H9 (cell line): Measurements from ENCODE around the gene PHKG2. TPM values are rescaled to one million over a fixed set of nuclear protein-coding genes. Genes with fewer than 3 reads are reported as not detected.

Experiments
- DNase-seq: peaks from one replicate; pipeline ENCODE4 v3.0.0-alpha.2; 2017
- H2AFZ ChIP-seq: one replicate; pipeline ENCODE4 v1.6.1; 2013; ENCODE audit warnings: mild to moderate bottlenecking, low read length, control low read depth, moderate library complexity
- H2AK5ac ChIP-seq: 2 replicates; pipeline ENCODE4 v1.6.1; 2013; ENCODE audit warnings: low read length, control low read depth, mixed read lengths; ENCODE audit not compliant: insufficient read length
- H2BK120ac ChIP-seq: one replicate; pipeline ENCODE4 v1.6.1; 2013; ENCODE audit warnings: low read depth, mild to moderate bottlenecking, low read length, control low read depth, inconsistent platforms; ENCODE audit not compliant: poor library complexity, severe bottlenecking
- H2BK12ac ChIP-seq: 2 replicates; pipeline ENCODE4 v1.6.1; 2013; ENCODE audit warnings: low read length, control low read depth, mixed read lengths, low read depth; ENCODE audit not compliant: insufficient read length
- H2BK15ac ChIP-seq: 2 replicates; pipeline ENCODE4 v1.6.1; 2013; ENCODE audit warnings: low read depth, low read length, control low read depth
- H2BK20ac ChIP-seq: one replicate; pipeline ENCODE4 v1.6.1; 2013; ENCODE audit warnings: low read depth, mild to moderate bottlenecking, low read length, control low read depth, inconsistent platforms; ENCODE audit not compliant: poor library complexity, severe bottlenecking
- H2BK5ac ChIP-seq: 2 replicates; pipeline ENCODE4 v1.6.1; 2013; ENCODE audit warnings: low read length, control low read depth, mixed read lengths; ENCODE audit not compliant: insufficient read length
- H3K14ac ChIP-seq: 2 replicates; pipeline ENCODE4 v1.6.1; 2013; ENCODE audit warnings: low read length, control low read depth; ENCODE audit not compliant: insufficient read depth
- H3K18ac ChIP-seq: 2 replicates; pipeline ENCODE4 v1.6.1; 2013; ENCODE audit warnings: low read depth, mild to moderate bottlenecking, mixed read lengths, low read length, control low read depth; ENCODE audit not compliant: insufficient read length
- H3K23ac ChIP-seq: 2 replicates; pipeline ENCODE4 v1.6.1; 2013; ENCODE audit warnings: low read length, control low read depth, mixed read lengths, low read depth; ENCODE audit not compliant: insufficient read length
- H3K23me2 ChIP-seq: 2 replicates; pipeline ENCODE4 v1.6.1; 2013; ENCODE audit warnings: low read depth, mild to moderate bottlenecking, mixed read lengths, low read length, control low read depth; ENCODE audit not compliant: insufficient read length, poor library complexity, severe bottlenecking
- H3K27ac ChIP-seq: 2 replicates; pipeline ENCODE4 v1.5.1; 2013; ENCODE audit warnings: low read length, control low read depth, mixed read lengths, low read depth; ENCODE audit not compliant: insufficient read length
- H3K27me3 ChIP-seq: 2 replicates; pipeline ENCODE4 v1.6.1; 2013; ENCODE audit warnings: low read length, control low read depth, inconsistent platforms; ENCODE audit not compliant: insufficient read depth
- H3K4ac ChIP-seq: 2 replicates; pipeline ENCODE4 v1.6.1; 2013; ENCODE audit warnings: low read depth, mild to moderate bottlenecking, control low read depth, inconsistent platforms, low read length, moderate library complexity
- H3K4me1 ChIP-seq: 2 replicates; pipeline ENCODE4 v1.6.1; 2013; ENCODE audit warnings: low read length, control low read depth, inconsistent platforms; ENCODE audit not compliant: insufficient read depth
- H3K4me2 ChIP-seq: 2 replicates; pipeline ENCODE4 v1.6.1; 2013; ENCODE audit warnings: low read length, control low read depth, mixed read lengths; ENCODE audit not compliant: insufficient read length, insufficient read depth
- H3K56ac ChIP-seq: 2 replicates; pipeline ENCODE4 v1.6.1; 2013; ENCODE audit warnings: low read depth, mild to moderate bottlenecking, mixed read lengths, low read length, control low read depth; ENCODE audit not compliant: insufficient read length
- H3K79me1 ChIP-seq: 2 replicates; pipeline ENCODE4 v1.6.1; 2013; ENCODE audit warnings: low read depth, mild to moderate bottlenecking, moderate library complexity, low read length, control low read depth, inconsistent platforms; ENCODE audit not compliant: insufficient read depth, poor library complexity, severe bottlenecking
- H3K79me2 ChIP-seq: 2 replicates; pipeline ENCODE4 v1.6.1; 2013; ENCODE audit warnings: low read length, control low read depth, inconsistent platforms; ENCODE audit not compliant: insufficient read depth
- H3K9ac ChIP-seq: 2 replicates; pipeline ENCODE4 v1.6.1; 2013; ENCODE audit warnings: low read length, control low read depth, mixed read lengths; ENCODE audit not compliant: insufficient read length; ENCODE audit errors: extremely low read depth
- H3K9me3 ChIP-seq: one replicate; pipeline ENCODE4 v1.6.1; 2013; ENCODE audit warnings: low read depth, low read length, inconsistent platforms; ENCODE audit not compliant: control insufficient read depth
- H3T11ph ChIP-seq: one replicate; pipeline ENCODE4 v1.6.1; 2013; ENCODE audit warnings: mild to moderate bottlenecking, low read length, control low read depth, inconsistent platforms
- H4K20me1 ChIP-seq: one replicate; pipeline ENCODE4 v1.6.1; 2013; ENCODE audit not compliant: control insufficient read depth, insufficient read length, insufficient read depth
- H4K5ac ChIP-seq: 2 replicates; pipeline ENCODE4 v1.6.1; 2013; ENCODE audit warnings: low read depth, mild to moderate bottlenecking, mixed read lengths, low read length, control low read depth; ENCODE audit not compliant: insufficient read length
- H4K8ac ChIP-seq: replicated peaks from 2 replicates; pipeline ENCODE4 v1.6.1; 2013; ENCODE audit warnings: low read length, control low read depth, mixed read lengths, low read depth; ENCODE audit not compliant: insufficient read length
- H4K91ac ChIP-seq: 2 replicates; pipeline ENCODE4 v1.6.1; 2013; ENCODE audit warnings: low read depth, mild to moderate bottlenecking, moderate library complexity, mixed read lengths, low read length, control low read depth; ENCODE audit not compliant: insufficient read length
- H3K27ac Mint-ChIP-seq, 3 experiments: 2 replicates in 2 of 3; 3 replicates in 1 of 3; pipeline ENCODE4 v1.8.0; 2020 to 2021; ENCODE audit warnings: mixed read lengths in 3 of 3, mild to moderate bottlenecking in 1 of 3, moderate library complexity in 1 of 3
- H3K27me3 Mint-ChIP-seq: 2 replicates; pipeline ENCODE4 v1.8.0; 2021; ENCODE audit warnings: low read depth, mild to moderate bottlenecking, moderate library complexity, mixed read lengths
- H3K36me3 Mint-ChIP-seq, 3 experiments: 2 replicates in 2 of 3; 3 replicates in 1 of 3; pipeline ENCODE4 v1.8.0; 2020 to 2021; ENCODE audit warnings: low read depth in 3 of 3, mixed read lengths in 3 of 3; ENCODE audit not compliant: insufficient read depth in 1 of 3
- H3K4me1 Mint-ChIP-seq, 2 experiments: 2 replicates each; pipeline ENCODE4 v1.8.0; 2020; ENCODE audit warnings: mixed read lengths in 2 of 2
- H3K4me3 Mint-ChIP-seq, 2 experiments: 2 replicates in 1 of 2; 3 replicates in 1 of 2; pipeline ENCODE4 v1.8.0; 2020 to 2021; ENCODE audit warnings: mild to moderate bottlenecking in 2 of 2, mixed read lengths in 2 of 2, moderate library complexity in 1 of 2
- H3K9me3 Mint-ChIP-seq, 2 experiments: 2 replicates in 1 of 2; 3 replicates in 1 of 2; pipeline ENCODE4 v1.8.0; 2020; ENCODE audit warnings: mild to moderate bottlenecking in 2 of 2, mixed read lengths in 2 of 2, moderate library complexity in 1 of 2
- WGBS: extraction: QIAGEN DNeasy Blood & Tissue Kit; methylation state at CpG from one replicate; pipeline ENCODE4 v1.1.7; 2013; ENCODE audit warnings: missing lambda C conversion rate, low lambda C conversion rate, mixed read lengths; ENCODE audit not compliant: insufficient read length; ENCODE audit errors: extremely low coverage; 5-methylcytosine and 5-hydroxymethylcytosine counted together
- total RNA-seq: library from RNA; stranded (reverse); gene quantifications from 2 replicates; pipeline ENCODE4 v1.2.1, GENCODE V29; 2021
- TF ChIP-seq, protein P1 (sequence below): fragments of 200-600 bp; sonication (generic); conservative IDR thresholded peaks from 3 replicates; pipeline ENCODE4 v1.8.0; 2021; ENCODE audit warnings: antibody characterized with exemption, mild to moderate bottlenecking

Gene PHKG2
- total RNA-seq, 1 experiment from 2014 or later: 46.6 TPM

DNA sequence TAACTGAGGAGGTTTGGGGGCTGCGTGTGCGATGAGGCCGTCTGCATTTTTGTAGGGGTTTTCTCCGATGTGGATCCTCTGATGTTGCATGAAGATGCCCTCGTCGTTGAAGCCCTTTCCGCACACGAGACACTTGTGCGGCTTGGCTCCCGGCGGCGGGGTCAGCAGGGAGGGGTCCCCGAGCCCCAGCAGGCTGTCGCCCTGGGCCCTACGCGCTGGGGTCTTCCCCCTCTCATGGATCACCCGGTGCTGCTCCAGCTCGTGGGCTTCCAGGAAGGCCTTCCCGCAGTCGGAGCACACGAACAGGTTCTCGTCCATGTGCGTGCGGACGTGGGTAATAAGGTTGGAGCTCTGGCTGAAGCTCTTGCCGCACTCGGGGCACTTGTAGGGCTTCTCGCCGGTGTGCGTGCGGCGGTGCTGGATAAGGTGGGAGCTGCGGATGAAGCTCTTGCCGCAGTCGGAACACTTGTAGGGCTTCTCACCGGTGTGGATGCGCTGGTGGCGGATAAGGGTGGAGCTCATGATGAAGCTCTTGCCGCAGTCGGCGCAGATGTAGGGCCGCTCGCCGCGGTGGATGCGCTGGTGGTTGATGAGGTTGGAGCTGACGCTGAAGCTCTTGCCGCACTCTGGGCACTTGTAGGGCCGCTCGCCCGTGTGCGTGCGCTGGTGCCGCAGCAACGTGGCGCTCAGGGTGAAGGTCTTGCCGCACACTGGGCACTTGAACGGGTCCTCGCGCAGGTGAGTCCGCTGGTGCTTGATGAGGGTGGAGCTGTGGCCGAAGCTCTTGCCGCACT is 34.5 kb downstream of the PHKG2 start:
- Histone ChIP-seq H2BK15ac (no peak overlapping the region), H3K18ac (no peak overlapping the region), H3K9ac (no peak overlapping the region), H3K23ac (no peak overlapping the region), H4K91ac (no peak overlapping the region), H3K79me2 (peaks cover 3% of the 10 kb centered on the region; the same call in 1 of the 2 replicates), H3K14ac (no peak overlapping the region), H3K79me1 (peaks cover 5% of the 10 kb centered on the region), H2BK20ac (no peak overlapping the region), H3K27me3 (no peaks in the 10 kb centered on the region), H2AFZ (no peak overlapping the region), H4K8ac (no peak overlapping the region), H3T11ph (no peak overlapping the region), H3K56ac (no peak overlapping the region), H3K4ac (no peak overlapping the region), H2BK12ac (no peak overlapping the region), H2BK120ac (no peak overlapping the region), H2AK5ac (no peak overlapping the region), H3K9me3 (no peaks in the 10 kb centered on the region), H3K23me2 (peaks cover 10% of the 10 kb centered on the region), H4K20me1 (peaks cover 3% of the 10 kb centered on the region), H4K5ac (no peak overlapping the region), H3K27ac (no peak overlapping the region), H3K4me2 (no peak overlapping the region), H2BK5ac (no peak overlapping the region), H3K4me1 (no peaks in the 10 kb centered on the region)
- no CpG with 5 or more reads among the region's 63 CpGs for WGBS
- H3K27ac Mint-ChIP-seq: no peak overlapping the region
- no peaks in the 10 kb centered on the region for H3K27me3 Mint-ChIP-seq
- no peak overlapping the region for H3K4me3 Mint-ChIP-seq
- no peaks in the 10 kb centered on the region for H3K9me3 Mint-ChIP-seq
- H3K36me3 Mint-ChIP-seq: peaks cover 14 to 36% (median 26%) of the 10 kb centered on the region in 3 experiments; a peak in 6 of 7 replicates
- TF ChIP-seq, protein P1, sequence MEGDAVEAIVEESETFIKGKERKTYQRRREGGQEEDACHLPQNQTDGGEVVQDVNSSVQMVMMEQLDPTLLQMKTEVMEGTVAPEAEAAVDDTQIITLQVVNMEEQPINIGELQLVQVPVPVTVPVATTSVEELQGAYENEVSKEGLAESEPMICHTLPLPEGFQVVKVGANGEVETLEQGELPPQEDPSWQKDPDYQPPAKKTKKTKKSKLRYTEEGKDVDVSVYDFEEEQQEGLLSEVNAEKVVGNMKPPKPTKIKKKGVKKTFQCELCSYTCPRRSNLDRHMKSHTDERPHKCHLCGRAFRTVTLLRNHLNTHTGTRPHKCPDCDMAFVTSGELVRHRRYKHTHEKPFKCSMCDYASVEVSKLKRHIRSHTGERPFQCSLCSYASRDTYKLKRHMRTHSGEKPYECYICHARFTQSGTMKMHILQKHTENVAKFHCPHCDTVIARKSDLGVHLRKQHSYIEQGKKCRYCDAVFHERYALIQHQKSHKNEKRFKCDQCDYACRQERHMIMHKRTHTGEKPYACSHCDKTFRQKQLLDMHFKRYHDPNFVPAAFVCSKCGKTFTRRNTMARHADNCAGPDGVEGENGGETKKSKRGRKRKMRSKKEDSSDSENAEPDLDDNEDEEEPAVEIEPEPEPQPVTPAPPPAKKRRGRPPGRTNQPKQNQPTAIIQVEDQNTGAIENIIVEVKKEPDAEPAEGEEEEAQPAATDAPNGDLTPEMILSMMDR: no peak
- DNase-seq: no peak
- H3K4me1 Mint-ChIP-seq: peaks cover 19 to 29% of the 10 kb centered on the region in 2 experiments
